ENCODE results near the gene UQCR11.

UQCR11 gene

GRCh38 chr19:1649706-1650649 lies 44.7 kb upstream of the UQCR11 start:
- peaks cover 43% of the 10 kb centered on the region for H3K36me3 ChIP-seq (replicated peaks; ENCODE audit: low read depth, low read length)

GRCh38 chr19:1648920-1649541 lies 43.8 kb upstream of the UQCR11 start:
- Histone ChIP-seq H3K79me2 (ENCODE audit: low read length) (peaks cover 82% of the 10 kb centered on the region), H3K9me3 (ENCODE audit: insufficient read depth, low read length) (no peaks in the 10 kb centered on the region), H3K4me2 (ENCODE audit: low read length) (peak overlapping the region; percentile 82), H3K36me3 (replicated peaks; ENCODE audit: low read depth, low read length) (peaks cover 49% of the 10 kb centered on the region), H3K27me3 (ENCODE audit: low read depth, low read length) (no peaks in the 10 kb centered on the region), H4K20me1 (ENCODE audit: insufficient read depth, low read length) (peaks cover 66% of the 10 kb centered on the region), H2AFZ (ENCODE audit: low read depth, low read length) (no peak overlapping the region), H3K9ac (ENCODE audit: low read length) (peak overlapping the region; percentile 45), H3K4me1 (ENCODE audit: low read length) (peaks cover 30% of the 10 kb centered on the region), H3K27ac (ENCODE audit: low read length) (peak overlapping the region; percentile 79), H3K4me3 (ENCODE audit: low read length) (peak overlapping the region; percentile 83)
- TF ChIP-seq EZH2phosphoT487 (IDR thresholded peaks at IDR 0.05; ENCODE audit: low read depth) (no peak), CTCF (IDR thresholded peaks at IDR 0.05; ENCODE audit: low read depth, low read length) (peak; percentile 52)

More at GRCh38 chr19:1649706-1650649, 44.7 kb upstream of the UQCR11 start:
- H3K4me3 ChIP-seq (ENCODE audit: low read length) = peak overlapping the region; percentile 83
- no peaks in the 10 kb centered on the region for H3K9me3 ChIP-seq (ENCODE audit: insufficient read depth, low read length)
- peaks cover 58% of the 10 kb centered on the region for H4K20me1 ChIP-seq (ENCODE audit: insufficient read depth, low read length)
- no peak for TF ChIP-seq EZH2phosphoT487 (IDR thresholded peaks at IDR 0.05; ENCODE audit: low read depth)
- TF ChIP-seq CTCF (IDR thresholded peaks at IDR 0.05; ENCODE audit: low read depth, low read length) = no peak
- peak overlapping the region; percentile 90 for H3K9ac ChIP-seq (ENCODE audit: low read length)
- peak overlapping the region; percentile 82 for H3K4me2 ChIP-seq (ENCODE audit: low read length)
- peaks cover 30% of the 10 kb centered on the region for H3K4me1 ChIP-seq (ENCODE audit: low read length)
- H2AFZ ChIP-seq (ENCODE audit: low read depth, low read length) = no peak overlapping the region
- H3K27ac ChIP-seq (ENCODE audit: low read length) = peak overlapping the region; percentile 79
- no peaks in the 10 kb centered on the region for H3K27me3 ChIP-seq (ENCODE audit: low read depth, low read length)
- peaks cover 73% of the 10 kb centered on the region for H3K79me2 ChIP-seq (ENCODE audit: low read length)

- peaks cover 30% of the 10 kb centered on the region for H3K4me1 ChIP-seq (ENCODE audit: low read length)
- H4K20me1 ChIP-seq (ENCODE audit: insufficient read depth, low read length) = peaks cover 71% of the 10 kb centered on the region
- H3K27ac ChIP-seq (ENCODE audit: low read length) = peak overlapping the region; percentile 79
- no peak overlapping the region for H2AFZ ChIP-seq (ENCODE audit: low read depth, low read length)
- peak overlapping the region; percentile 82 for H3K4me2 ChIP-seq (ENCODE audit: low read length)
- H3K9ac ChIP-seq (ENCODE audit: low read length) = peak overlapping the region; percentile 45
- TF ChIP-seq EZH2phosphoT487 (IDR thresholded peaks at IDR 0.05; ENCODE audit: low read depth) (no peak), CTCF (IDR thresholded peaks at IDR 0.05; ENCODE audit: low read depth, low read length) (no peak)
- H3K27me3 ChIP-seq (ENCODE audit: low read depth, low read length) = no peaks in the 10 kb centered on the region
- no peaks in the 10 kb centered on the region for H3K9me3 ChIP-seq (ENCODE audit: insufficient read depth, low read length)
- H3K36me3 ChIP-seq (replicated peaks; ENCODE audit: low read depth, low read length) = peaks cover 55% of the 10 kb centered on the region
- peaks cover 88% of the 10 kb centered on the region for H3K79me2 ChIP-seq (ENCODE audit: low read length)
- peak overlapping the region; percentile 83 for H3K4me3 ChIP-seq (ENCODE audit: low read length)
Observed at GRCh38 chr19:1648459-1648849, 43.2 kb upstream of the UQCR11 start.
